ENCODE results near the gene MOCS1.

DNA sequence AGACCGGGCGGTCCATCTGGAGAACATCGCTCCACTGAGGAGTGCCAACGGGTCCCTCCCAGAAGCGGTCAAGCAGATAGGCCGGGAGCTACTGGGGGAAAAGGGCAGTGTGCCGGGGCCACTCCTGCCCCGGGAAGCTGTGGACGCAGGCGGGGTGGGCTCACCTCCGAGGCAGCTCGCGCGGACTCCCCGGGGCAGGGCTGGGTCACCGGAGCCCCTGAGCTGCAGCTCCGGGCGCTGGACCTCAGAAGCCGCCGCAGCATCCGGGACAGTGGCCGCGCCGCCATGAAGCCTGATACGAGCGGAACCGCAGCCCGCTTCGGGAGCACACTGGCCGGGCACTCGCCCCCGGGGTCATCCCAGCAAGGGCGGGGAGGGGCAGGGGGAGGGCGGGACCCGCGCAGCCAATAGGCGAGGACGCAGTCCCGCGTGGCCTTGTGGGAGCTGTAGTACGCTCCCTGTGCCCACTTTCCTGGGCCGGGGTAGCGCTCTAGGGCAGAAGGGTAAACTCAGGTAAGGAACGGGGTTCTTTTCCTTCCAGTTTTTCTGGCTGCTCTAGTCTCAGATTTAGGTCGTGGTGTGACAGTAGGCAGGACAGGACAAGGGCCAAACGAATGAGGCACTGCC, at the start of gene MOCS1:
- TF ChIP-seq, protein P1, sequence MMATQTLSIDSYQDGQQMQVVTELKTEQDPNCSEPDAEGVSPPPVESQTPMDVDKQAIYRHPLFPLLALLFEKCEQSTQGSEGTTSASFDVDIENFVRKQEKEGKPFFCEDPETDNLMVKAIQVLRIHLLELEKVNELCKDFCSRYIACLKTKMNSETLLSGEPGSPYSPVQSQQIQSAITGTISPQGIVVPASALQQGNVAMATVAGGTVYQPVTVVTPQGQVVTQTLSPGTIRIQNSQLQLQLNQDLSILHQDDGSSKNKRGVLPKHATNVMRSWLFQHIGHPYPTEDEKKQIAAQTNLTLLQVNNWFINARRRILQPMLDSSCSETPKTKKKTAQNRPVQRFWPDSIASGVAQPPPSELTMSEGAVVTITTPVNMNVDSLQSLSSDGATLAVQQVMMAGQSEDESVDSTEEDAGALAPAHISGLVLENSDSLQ (IDR thresholded peaks at IDR 0.05): no peak
- TF ChIP-seq DNMT1 (IDR thresholded peaks at IDR 0.05): no peak
- no peak for TF ChIP-seq ARID2 (IDR thresholded peaks at IDR 0.05)
- no peak for TF ChIP-seq NR4A1 (CRISPR knock-in tag; IDR thresholded peaks at IDR 0.05)
- no peak for TF ChIP-seq NR4A1 (tag; IDR thresholded peaks at IDR 0.05)
- TF ChIP-seq POLR2A (conservative IDR thresholded peaks at IDR 0.05): peak; percentile 58; the same call in 1 of the 2 replicates
- TF ChIP-seq, protein P2, sequence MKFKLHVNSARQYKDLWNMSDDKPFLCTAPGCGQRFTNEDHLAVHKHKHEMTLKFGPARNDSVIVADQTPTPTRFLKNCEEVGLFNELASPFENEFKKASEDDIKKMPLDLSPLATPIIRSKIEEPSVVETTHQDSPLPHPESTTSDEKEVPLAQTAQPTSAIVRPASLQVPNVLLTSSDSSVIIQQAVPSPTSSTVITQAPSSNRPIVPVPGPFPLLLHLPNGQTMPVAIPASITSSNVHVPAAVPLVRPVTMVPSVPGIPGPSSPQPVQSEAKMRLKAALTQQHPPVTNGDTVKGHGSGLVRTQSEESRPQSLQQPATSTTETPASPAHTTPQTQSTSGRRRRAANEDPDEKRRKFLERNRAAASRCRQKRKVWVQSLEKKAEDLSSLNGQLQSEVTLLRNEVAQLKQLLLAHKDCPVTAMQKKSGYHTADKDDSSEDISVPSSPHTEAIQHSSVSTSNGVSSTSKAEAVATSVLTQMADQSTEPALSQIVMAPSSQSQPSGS (CRISPR knock-in tag; IDR thresholded peaks at IDR 0.05): no peak
- TF ChIP-seq JUND (IDR thresholded peaks at IDR 0.05; ENCODE audit: borderline replicate concordance, low read depth, low read length): no peak
- TF ChIP-seq JUND (tag; IDR thresholded peaks at IDR 0.05; ENCODE audit: borderline replicate concordance, low read depth, low read length): 0 out of 3 replicates have a peak, but pooled peaks have one; percentile 22
- TF ChIP-seq TRIM24 (IDR thresholded peaks at IDR 0.05): no peak
- no peak for TF ChIP-seq EZH2 (IDR thresholded peaks at IDR 0.05; ENCODE audit: borderline replicate concordance, low read depth, low read length)
- TF ChIP-seq SRSF9 (IDR thresholded peaks at IDR 0.05; ENCODE audit: borderline replicate concordance, low read depth, low read length): no peak
- TF ChIP-seq BMI1 (IDR thresholded peaks at IDR 0.05; ENCODE audit: low read length): no peak
- no peak for TF ChIP-seq JUN (IDR thresholded peaks at IDR 0.05; ENCODE audit: borderline replicate concordance, low read depth, low read length)
- no peak for TF ChIP-seq JUN (CRISPR knock-in tag; IDR thresholded peaks at IDR 0.05; ENCODE audit: borderline replicate concordance)
